GM21717 (cell line): Measurements from ENCODE around the gene ATF6.

Source experiments
- ATAC-seq: cut with Tn5 transposase; IDR thresholded peaks from one replicate; pipeline ENCODE4 v1.9.1; 2021; ENCODE audit warnings: mild to moderate bottlenecking, moderate library complexity; ENCODE audit not compliant: unreplicated experiment

Gene ATF6

DNA sequence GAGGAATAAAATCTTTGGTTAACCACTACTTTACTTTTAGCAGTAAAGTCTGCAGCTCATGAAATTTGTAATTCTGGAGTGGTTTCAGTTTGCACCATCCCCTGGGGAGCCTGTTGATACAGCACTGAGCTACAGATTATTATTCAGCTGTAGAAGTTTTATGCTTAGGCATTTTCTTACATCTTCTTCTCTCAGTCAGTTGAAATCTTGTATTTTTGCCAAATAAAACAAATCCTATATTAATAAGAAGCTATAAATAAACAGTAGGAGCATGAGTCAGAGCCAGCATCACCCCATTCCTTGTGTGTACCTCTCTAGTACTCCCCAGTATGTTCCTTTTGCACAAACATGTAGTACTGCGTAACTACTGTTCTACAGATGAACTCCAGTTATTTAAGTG, 118.9 kb downstream of the ATF6 start:
- ATAC-seq = no peak

DNA sequence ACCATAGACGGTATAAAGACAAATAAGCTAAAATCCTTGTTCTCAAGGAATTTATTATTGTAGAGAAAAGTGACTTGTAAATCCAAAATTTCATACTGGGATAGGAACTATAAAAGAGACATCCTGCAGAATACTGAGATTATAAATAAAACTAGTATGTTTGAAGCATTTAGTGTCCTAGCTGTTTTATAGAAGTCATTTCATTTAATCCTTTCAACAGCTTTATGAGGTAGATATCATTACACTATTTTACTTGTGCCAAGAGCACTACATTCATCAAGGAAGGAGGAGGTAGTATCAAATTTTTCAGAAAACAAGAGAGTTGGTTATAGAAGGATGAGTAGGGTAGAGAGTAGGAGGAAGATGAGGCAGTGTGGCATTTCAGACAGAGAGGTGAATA, 119.6 kb downstream of the ATF6 start:
- no peak for ATAC-seq

DNA sequence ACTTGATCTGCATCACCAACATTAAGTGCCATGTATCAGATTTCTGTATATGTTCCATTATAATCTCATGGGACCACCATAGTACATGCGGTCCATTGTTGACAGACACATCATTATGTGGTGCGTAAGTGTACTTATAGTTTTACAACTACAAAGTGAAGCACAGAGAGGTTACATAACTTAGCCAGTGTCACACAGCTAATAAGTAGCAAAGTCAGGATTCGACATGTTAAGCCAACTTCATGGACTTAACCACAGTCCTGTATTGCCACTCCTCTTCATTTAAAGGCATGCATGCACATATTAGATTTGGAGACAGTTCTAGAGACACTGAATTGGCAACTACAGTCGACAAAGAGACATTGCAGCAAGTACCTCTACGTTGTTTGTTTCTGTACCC, 120.5 kb downstream of the ATF6 start:
- ATAC-seq = no peak

DNA sequence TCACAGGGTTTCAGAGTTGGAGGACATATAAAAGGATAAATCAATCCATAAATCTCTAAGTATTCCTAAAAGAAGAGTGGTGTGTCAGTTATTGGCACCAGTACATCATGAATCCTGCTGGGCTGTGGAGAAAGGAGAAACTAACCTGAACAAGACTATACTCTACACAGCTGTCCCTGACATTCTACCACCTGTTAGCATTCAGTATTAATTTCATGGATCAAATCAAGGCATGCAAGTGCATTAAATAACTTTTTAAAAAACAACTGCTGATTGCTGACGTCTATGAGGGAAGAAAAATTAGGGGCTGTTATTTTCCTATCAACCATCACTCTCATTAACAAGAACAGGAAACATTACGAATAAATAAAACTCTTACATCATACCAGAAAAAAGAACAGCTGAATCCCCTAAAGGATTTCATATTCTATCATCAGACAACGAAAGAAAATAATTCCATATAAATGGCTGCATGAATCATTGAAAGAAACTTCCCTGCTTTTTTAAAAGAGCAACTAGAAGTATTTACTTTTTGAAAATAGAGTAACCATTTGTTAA, 121.7 kb downstream of the ATF6 start:
- ATAC-seq = no peak

DNA sequence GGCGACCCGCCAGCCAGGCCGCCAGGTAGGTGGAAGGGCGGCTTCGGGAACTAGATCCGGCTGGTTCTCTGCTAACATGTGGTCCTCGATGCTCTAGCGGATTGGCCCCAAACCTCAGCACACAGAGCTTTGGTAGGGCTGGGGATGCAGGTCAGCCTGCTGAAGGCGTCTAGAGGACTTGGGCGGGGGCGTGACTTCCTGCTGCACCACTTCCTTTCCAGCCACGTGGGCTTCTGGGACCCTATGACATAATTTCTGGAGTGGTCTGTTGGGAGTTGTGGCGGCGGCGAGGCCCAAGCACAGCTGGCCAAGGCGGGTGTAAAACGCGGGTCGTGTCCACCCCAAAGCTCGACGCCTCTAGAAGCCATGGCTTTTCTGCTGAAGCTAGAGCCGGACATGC, 124.5 kb downstream of the ATF6 start:
- ATAC-seq = no peak

DNA sequence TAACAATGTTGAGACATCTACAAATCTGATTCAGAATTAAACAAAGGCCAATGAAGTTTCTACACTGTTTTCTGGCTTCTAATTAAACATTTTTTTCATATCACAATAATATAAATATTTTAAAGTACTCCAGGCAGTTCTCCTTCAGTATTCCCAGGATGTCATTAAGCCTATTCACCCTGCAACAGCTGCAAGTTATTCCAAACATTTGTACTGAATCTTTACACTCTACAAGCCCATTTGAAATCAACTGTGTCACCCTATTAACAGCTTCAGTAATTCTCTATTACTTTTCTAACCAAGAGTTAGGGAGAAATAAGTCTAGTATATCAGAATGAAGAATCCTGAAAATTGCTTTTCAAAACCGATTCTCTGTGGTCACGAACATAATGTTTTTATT, 133.0 kb downstream of the ATF6 start:
- ATAC-seq = no peak

DNA sequence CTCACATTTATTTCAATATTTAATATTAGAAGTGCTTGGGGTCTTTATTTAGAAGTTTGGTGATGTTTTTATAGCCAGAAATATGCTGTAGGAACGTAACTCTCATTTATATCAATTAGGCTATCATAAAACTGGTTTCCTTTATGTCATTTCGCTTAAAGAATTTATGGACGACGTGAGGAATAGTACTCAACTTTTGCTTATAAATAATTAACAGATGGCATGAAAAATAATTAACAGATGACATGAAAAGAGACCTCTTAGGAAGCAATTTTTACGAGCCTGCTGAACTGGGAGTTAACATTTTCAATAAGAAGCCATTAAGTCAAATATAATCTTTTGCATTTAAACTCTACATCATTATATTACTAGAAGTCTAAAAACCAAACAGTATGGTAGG, 134.0 kb downstream of the ATF6 start:
- ATAC-seq = no peak

DNA sequence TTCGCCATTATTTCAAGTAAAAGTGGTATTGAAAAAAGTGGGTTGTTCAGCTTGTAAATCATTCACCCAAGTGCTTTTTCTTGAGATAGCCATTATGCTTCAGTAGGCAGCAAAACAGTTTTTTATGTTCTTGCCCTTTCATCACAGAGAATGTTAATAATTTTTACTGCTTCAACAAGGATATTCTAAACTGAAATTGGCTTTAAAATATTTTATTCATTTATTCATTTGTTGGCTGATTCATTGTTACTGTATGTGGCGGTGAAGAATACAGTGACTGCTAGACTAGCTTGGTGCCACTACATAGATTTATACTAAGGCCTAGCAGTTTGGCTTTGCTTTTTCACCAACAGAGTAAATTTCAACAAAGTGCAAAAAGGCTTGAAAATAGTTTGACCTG, 136.1 kb downstream of the ATF6 start:
- no peak for ATAC-seq

DNA sequence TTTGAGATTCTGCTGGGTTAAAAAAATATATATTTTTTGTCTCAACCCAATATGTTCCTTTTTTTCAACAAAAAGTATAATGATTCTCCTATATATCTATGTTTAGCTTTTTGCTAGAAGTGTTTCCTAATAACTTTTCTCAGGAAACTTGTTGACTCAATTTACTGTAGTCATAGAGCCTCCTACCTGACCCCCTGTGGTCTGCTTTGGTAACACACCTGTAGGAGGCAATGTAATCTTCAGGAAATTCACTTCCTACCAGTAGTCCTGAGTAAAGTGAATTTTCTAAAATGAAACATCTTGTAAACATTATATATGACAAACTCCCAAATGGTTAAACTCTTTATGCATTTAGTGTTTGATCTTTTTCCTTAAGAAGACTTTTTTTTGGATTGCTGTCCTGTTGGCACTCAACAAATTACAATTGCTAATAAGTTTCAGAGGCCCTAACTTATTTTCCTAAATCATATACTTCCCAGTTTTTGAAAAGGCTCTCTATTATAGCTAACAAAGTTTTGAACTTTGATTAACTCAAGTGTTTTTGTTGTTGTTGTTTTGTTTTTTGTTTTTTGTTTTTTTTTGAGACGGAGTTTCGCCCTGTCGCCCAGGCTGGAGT, 139.3 kb downstream of the ATF6 start:
- no peak for ATAC-seq

DNA sequence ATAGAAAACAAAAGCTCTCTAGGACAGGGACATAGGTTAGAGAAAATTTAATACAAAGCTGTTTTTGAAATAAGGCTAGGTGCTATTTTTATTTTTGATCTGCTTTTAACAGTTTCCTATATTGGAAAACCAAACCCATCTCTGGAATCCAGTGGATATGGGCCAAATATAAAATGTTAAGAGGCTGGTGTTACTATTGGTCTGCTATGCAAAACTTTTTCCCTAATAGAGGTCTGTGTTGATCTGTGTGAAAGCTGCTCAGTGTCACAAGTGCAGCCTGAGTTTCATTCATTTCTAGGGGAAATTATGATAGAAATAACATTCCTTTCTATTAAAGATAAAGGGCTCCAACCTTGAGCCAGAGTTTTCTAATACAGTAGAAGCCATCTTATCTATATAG, 141.1 kb downstream of the ATF6 start:
- ATAC-seq = no peak

DNA sequence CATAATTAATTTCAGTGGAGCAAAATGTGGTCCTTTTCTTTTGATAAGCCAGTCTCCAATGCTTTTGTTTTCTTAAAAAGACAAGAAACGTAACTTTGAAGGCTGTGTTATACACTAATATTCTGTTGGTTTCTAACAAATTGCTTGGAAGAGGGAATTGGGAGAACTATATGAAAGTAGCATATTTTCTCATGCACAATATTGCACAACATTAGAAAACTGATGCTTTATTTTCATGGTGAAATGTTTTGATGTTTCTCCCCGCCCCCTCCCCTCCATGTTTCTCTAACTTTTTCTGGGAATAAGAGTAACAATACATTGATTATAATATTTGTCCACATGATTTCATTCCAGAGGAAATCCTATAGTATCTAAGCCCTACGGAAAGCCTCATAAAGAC, 142.1 kb downstream of the ATF6 start:
- no peak for ATAC-seq

DNA sequence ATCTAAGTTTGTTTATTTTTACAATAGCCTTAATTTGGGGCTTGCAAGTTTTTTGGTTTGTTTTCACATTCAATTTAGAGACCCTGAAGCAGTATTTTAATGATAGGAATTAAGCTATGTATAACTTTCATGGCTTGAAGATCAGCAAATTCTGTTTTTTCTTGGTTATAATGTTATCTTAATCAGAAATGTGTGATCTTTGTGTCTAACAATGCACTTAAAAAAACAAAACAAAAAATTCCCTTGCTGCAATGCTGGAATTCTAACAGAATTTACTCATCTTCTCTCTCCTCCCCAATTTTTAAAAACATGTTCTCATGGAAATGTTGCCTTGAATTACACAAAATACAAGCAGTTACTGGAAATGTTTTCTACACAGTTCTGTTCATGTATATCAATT, 144.5 kb downstream of the ATF6 start:
- ATAC-seq = no peak

DNA sequence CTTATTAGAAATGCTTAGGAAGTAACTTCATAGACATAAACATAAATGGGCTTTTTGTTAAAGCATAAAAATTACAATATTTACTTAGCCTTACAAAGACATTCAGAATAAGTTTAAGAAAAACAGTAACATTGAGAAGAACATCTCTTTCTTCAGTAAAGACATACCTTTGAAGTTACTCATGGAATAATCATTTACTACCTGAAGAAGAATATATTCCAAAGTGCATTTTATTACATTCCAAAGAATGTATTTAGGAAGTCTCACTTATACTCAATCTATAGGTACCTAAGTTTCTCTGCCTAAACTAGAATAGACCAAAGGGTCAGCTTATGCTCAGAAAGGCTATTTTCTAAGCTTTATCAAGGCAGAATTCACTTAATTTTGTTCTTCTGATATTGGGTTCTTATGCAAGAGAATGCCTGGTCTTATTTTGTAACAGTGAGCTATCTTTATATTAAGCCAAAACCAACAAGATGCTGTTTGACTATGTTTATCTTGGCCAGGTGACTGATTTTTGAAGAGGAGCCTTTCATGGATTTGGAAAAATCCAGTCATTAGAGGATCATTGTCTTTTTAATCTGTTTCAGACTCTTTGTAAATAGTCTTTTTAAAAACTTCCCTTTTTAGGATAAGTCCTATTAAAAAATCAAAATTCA, 147.5 kb downstream of the ATF6 start:
- no peak for ATAC-seq

DNA sequence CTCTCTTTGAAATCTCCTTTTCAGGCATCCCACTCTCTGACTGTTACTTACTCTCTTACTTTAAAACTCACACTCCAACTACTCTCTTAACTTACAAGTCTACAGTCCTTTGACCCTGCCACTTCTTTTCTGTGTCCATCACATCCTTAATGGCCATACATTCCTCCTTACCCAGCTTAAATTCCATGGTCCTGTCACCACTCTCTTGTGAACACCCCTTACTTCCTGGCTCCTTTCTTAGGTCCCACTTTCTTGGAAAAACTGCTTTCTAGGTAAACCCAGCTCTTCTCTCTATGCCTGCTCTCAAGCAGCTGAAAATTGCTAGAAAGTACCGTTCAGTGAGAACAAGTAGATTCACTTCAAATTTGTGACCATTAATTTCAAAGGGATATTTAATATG, 148.5 kb downstream of the ATF6 start:
- no peak for ATAC-seq

DNA sequence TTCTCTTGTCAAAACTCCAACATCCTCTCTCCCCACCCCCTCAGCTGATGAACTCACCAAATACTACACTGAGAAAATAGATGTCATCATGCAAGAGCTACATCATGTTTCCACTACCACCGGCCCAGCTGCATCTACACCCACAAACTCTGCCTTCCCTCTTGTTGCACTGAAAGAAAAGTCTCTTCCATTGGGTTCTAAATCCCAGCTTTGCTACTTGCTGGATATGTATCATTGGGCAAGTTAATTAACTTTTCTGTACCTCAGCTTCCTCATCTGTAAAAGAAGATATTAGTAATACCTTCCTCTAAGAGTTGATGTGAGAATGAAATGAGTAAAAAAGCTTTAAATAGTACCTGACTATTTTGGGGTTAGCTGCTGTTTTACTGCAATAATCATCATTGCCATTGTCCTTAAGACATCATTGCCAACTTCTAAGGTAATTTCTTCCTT, 149.0 kb downstream of the ATF6 start:
- peak; percentile 68 for ATAC-seq

DNA sequence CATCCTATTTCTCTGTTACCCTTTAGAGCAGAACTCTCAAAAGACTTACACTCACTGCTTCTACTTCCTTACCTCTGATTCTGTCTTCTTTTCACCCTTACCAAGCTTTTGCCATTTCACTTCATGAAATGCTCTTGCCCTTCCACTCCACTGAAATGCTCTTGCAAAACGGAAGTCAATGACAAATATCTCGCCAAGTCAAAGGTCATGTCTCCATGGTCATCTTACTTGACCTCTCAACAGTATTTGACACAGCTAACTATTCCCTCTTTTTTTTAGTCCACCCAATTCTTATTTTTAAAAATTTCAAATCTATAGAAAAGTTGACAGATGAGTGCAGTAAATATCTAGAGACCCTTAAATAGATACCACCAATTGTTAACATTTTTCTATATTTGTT, 149.9 kb downstream of the ATF6 start:
- no peak for ATAC-seq

DNA sequence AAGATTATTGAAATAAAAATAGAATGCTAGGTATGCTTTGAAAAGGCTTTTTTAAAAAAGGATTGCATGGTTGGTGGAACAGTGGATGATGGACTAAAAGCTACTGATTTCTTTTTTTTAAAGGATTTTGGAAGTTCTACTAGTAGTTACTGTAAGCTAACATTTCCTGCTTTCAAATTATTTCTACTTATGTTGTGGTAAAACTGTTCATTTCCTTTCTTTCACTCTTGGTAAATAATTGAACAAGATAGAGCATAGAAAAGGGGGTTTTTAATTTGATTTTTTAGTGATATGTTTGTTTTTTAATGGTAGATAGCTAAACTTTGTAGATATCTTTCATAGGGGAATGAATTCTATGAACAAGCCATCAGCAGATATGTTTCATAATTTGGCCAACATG, 153.1 kb downstream of the ATF6 start:
- ATAC-seq = no peak

DNA sequence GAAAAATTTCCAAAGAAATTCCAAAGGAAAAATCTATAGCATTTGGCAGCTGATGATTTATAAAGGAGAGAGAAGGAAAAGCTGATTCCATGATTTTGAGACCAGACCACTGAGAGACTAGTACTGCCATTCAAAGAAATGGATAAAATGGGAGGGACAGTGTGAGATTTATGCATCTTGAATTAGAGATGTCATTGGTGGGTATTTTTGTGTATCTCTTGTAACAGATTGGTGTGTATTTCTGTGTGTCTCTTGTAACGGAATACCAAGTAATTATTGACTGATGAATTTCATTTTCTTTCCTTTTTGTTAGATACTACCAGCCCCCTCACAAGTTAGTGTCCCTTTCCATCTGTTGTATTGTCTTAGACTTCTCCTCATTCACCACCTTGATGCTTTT, 155.4 kb downstream of the ATF6 start:
- ATAC-seq = no peak

DNA sequence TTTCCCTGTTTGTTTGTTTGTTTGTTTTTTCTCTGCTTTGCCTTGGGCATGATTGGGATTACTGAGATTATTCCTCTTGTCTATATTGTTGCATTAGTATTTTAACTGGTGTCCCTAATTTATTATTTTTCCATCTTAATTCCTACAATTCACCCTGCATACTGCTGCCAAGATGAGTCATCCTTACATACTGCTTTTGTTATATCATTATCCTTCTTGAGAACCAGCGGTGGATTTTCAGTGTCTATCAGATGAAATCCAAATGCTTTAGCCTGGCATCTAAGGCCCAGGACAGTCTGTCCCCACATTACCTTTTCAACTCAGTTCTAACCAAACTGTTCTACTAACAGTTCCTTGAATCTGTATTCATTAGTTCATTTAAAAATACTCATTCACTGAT, 155.9 kb downstream of the ATF6 start:
- no peak for ATAC-seq

DNA sequence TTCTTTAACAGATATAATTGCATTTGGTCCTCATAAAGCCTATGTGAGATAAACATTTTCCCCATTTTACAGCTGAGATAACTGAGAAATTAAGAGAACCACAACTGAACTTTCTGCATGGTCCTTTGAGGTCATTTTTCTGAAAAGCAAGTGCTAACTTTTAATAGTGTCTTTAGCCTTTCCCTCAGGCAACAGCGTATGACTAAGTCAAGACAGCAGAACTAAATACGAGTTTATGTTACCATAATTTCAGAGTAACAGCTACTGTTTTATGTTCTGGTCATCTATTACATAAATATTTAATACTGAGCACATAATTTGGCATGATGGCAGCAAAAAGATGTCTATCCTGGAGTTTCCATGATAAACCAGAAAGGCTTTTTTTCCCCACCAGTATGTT, 161.9 kb downstream of the ATF6 start:
- no peak for ATAC-seq

DNA sequence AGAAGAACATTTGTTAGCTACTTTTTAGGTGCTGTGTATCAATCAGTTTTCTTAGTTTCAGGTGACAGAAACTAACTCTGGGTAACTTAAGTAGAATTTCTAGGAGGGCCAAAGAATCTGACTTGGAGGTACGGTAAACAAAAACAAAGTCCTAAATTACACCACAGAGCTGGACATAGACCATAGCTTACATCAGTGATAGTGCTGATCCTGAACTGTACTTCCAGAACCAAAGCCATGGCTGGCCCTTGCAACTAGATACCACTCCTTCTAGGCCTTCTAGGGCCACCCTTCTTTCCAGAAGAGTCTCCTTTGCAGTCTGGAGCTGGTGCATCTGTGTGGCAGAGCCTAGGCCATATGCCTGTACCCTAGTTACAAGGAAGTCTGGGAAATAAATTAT, 163.0 kb downstream of the ATF6 start:
- no peak for ATAC-seq

DNA sequence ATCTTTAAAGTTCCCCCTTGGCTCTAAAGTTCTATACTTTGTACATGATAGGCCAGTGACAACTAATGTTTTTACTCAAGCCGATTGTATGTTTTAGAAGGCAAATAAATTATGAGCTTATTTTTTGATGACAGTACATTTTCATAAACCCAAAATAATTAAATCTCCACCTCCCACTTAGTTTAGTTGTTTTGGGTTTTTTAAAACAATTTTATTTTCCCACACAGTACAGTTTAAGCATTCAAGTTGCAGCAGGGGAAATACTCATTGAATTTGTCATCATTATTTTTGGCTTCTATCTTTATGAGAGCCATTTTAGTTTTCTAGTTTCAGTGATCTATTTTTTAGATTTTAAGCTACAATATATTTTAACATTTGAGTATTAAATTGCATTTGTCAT, 163.9 kb downstream of the ATF6 start:
- no peak for ATAC-seq

DNA sequence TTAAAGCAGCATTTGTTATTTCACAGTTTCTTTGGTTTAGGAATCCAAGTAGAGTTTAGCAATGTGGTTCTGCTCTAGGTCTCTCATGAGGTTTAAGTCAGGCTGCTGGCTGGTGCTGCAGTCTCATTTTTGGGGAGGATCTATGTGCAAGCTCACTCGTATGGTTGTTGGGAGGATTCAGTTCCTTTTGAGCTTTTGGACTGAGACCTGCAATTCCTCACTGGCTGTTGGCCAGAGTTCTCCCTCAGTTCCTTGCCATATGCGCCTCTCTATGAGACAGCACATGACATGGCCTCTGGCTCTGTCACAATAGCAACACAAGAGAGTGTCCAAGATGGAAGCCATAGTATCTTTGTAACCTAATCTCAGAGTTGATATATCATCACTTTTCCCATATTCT, 166.5 kb downstream of the ATF6 start:
- ATAC-seq = no peak
